H9 (cell line): ENCODE results near the gene CTSA. TPM values are rescaled to one million over a fixed set of nuclear protein-coding genes. Genes with fewer than 3 reads are reported as not detected.

ENCODE experiments used
- DNase-seq: peaks from one replicate; pipeline ENCODE4 v3.0.0-alpha.2; 2017
- H2AFZ ChIP-seq: one replicate; pipeline ENCODE4 v1.6.1; 2013; ENCODE audit warnings: mild to moderate bottlenecking, low read length, control low read depth, moderate library complexity
- H2AK5ac ChIP-seq: 2 replicates; pipeline ENCODE4 v1.6.1; 2013; ENCODE audit warnings: low read length, control low read depth, mixed read lengths; ENCODE audit not compliant: insufficient read length
- H2BK120ac ChIP-seq: one replicate; pipeline ENCODE4 v1.6.1; 2013; ENCODE audit warnings: low read depth, mild to moderate bottlenecking, low read length, control low read depth, inconsistent platforms; ENCODE audit not compliant: poor library complexity, severe bottlenecking
- H2BK12ac ChIP-seq: 2 replicates; pipeline ENCODE4 v1.6.1; 2013; ENCODE audit warnings: low read length, control low read depth, mixed read lengths, low read depth; ENCODE audit not compliant: insufficient read length
- H2BK15ac ChIP-seq: 2 replicates; pipeline ENCODE4 v1.6.1; 2013; ENCODE audit warnings: low read depth, low read length, control low read depth
- H2BK20ac ChIP-seq: one replicate; pipeline ENCODE4 v1.6.1; 2013; ENCODE audit warnings: low read depth, mild to moderate bottlenecking, low read length, control low read depth, inconsistent platforms; ENCODE audit not compliant: poor library complexity, severe bottlenecking
- H2BK5ac ChIP-seq: 2 replicates; pipeline ENCODE4 v1.6.1; 2013; ENCODE audit warnings: low read length, control low read depth, mixed read lengths; ENCODE audit not compliant: insufficient read length
- H3K14ac ChIP-seq: 2 replicates; pipeline ENCODE4 v1.6.1; 2013; ENCODE audit warnings: low read length, control low read depth; ENCODE audit not compliant: insufficient read depth
- H3K18ac ChIP-seq: 2 replicates; pipeline ENCODE4 v1.6.1; 2013; ENCODE audit warnings: low read depth, mild to moderate bottlenecking, mixed read lengths, low read length, control low read depth; ENCODE audit not compliant: insufficient read length
- H3K23ac ChIP-seq: 2 replicates; pipeline ENCODE4 v1.6.1; 2013; ENCODE audit warnings: low read length, control low read depth, mixed read lengths, low read depth; ENCODE audit not compliant: insufficient read length
- H3K23me2 ChIP-seq: 2 replicates; pipeline ENCODE4 v1.6.1; 2013; ENCODE audit warnings: low read depth, mild to moderate bottlenecking, mixed read lengths, low read length, control low read depth; ENCODE audit not compliant: insufficient read length, poor library complexity, severe bottlenecking
- H3K27ac ChIP-seq: 2 replicates; pipeline ENCODE4 v1.5.1; 2013; ENCODE audit warnings: low read length, control low read depth, mixed read lengths, low read depth; ENCODE audit not compliant: insufficient read length
- H3K27me3 ChIP-seq: 2 replicates; pipeline ENCODE4 v1.6.1; 2013; ENCODE audit warnings: low read length, control low read depth, inconsistent platforms; ENCODE audit not compliant: insufficient read depth
- H3K4ac ChIP-seq: 2 replicates; pipeline ENCODE4 v1.6.1; 2013; ENCODE audit warnings: low read depth, mild to moderate bottlenecking, control low read depth, inconsistent platforms, low read length, moderate library complexity
- H3K4me1 ChIP-seq: 2 replicates; pipeline ENCODE4 v1.6.1; 2013; ENCODE audit warnings: low read length, control low read depth, inconsistent platforms; ENCODE audit not compliant: insufficient read depth
- H3K4me2 ChIP-seq: 2 replicates; pipeline ENCODE4 v1.6.1; 2013; ENCODE audit warnings: low read length, control low read depth, mixed read lengths; ENCODE audit not compliant: insufficient read length, insufficient read depth
- H3K56ac ChIP-seq: 2 replicates; pipeline ENCODE4 v1.6.1; 2013; ENCODE audit warnings: low read depth, mild to moderate bottlenecking, mixed read lengths, low read length, control low read depth; ENCODE audit not compliant: insufficient read length
- H3K79me1 ChIP-seq: 2 replicates; pipeline ENCODE4 v1.6.1; 2013; ENCODE audit warnings: low read depth, mild to moderate bottlenecking, moderate library complexity, low read length, control low read depth, inconsistent platforms; ENCODE audit not compliant: insufficient read depth, poor library complexity, severe bottlenecking
- H3K79me2 ChIP-seq: 2 replicates; pipeline ENCODE4 v1.6.1; 2013; ENCODE audit warnings: low read length, control low read depth, inconsistent platforms; ENCODE audit not compliant: insufficient read depth
- H3K9ac ChIP-seq: 2 replicates; pipeline ENCODE4 v1.6.1; 2013; ENCODE audit warnings: low read length, control low read depth, mixed read lengths; ENCODE audit not compliant: insufficient read length; ENCODE audit errors: extremely low read depth
- H3K9me3 ChIP-seq: one replicate; pipeline ENCODE4 v1.6.1; 2013; ENCODE audit warnings: low read depth, low read length, inconsistent platforms; ENCODE audit not compliant: control insufficient read depth
- H3T11ph ChIP-seq: one replicate; pipeline ENCODE4 v1.6.1; 2013; ENCODE audit warnings: mild to moderate bottlenecking, low read length, control low read depth, inconsistent platforms
- H4K20me1 ChIP-seq: one replicate; pipeline ENCODE4 v1.6.1; 2013; ENCODE audit not compliant: control insufficient read depth, insufficient read length, insufficient read depth
- H4K5ac ChIP-seq: 2 replicates; pipeline ENCODE4 v1.6.1; 2013; ENCODE audit warnings: low read depth, mild to moderate bottlenecking, mixed read lengths, low read length, control low read depth; ENCODE audit not compliant: insufficient read length
- H4K8ac ChIP-seq: replicated peaks from 2 replicates; pipeline ENCODE4 v1.6.1; 2013; ENCODE audit warnings: low read length, control low read depth, mixed read lengths, low read depth; ENCODE audit not compliant: insufficient read length
- H4K91ac ChIP-seq: 2 replicates; pipeline ENCODE4 v1.6.1; 2013; ENCODE audit warnings: low read depth, mild to moderate bottlenecking, moderate library complexity, mixed read lengths, low read length, control low read depth; ENCODE audit not compliant: insufficient read length
- H3K27ac Mint-ChIP-seq, 3 experiments: 2 replicates in 2 of 3; 3 replicates in 1 of 3; pipeline ENCODE4 v1.8.0; 2020 to 2021; ENCODE audit warnings: mixed read lengths in 3 of 3, mild to moderate bottlenecking in 1 of 3, moderate library complexity in 1 of 3
- H3K27me3 Mint-ChIP-seq: 2 replicates; pipeline ENCODE4 v1.8.0; 2021; ENCODE audit warnings: low read depth, mild to moderate bottlenecking, moderate library complexity, mixed read lengths
- H3K36me3 Mint-ChIP-seq, 3 experiments: 2 replicates in 2 of 3; 3 replicates in 1 of 3; pipeline ENCODE4 v1.8.0; 2020 to 2021; ENCODE audit warnings: low read depth in 3 of 3, mixed read lengths in 3 of 3; ENCODE audit not compliant: insufficient read depth in 1 of 3
- H3K4me1 Mint-ChIP-seq, 2 experiments: 2 replicates each; pipeline ENCODE4 v1.8.0; 2020; ENCODE audit warnings: mixed read lengths in 2 of 2
- H3K4me3 Mint-ChIP-seq, 2 experiments: 2 replicates in 1 of 2; 3 replicates in 1 of 2; pipeline ENCODE4 v1.8.0; 2020 to 2021; ENCODE audit warnings: mild to moderate bottlenecking in 2 of 2, mixed read lengths in 2 of 2, moderate library complexity in 1 of 2
- H3K9me3 Mint-ChIP-seq, 2 experiments: 2 replicates in 1 of 2; 3 replicates in 1 of 2; pipeline ENCODE4 v1.8.0; 2020; ENCODE audit warnings: mild to moderate bottlenecking in 2 of 2, mixed read lengths in 2 of 2, moderate library complexity in 1 of 2
- WGBS: extraction: QIAGEN DNeasy Blood & Tissue Kit; methylation state at CpG from one replicate; pipeline ENCODE4 v1.1.7; 2013; ENCODE audit warnings: missing lambda C conversion rate, low lambda C conversion rate, mixed read lengths; ENCODE audit not compliant: insufficient read length; ENCODE audit errors: extremely low coverage; 5-methylcytosine and 5-hydroxymethylcytosine counted together
- total RNA-seq: library from RNA; stranded (reverse); gene quantifications from 2 replicates; pipeline ENCODE4 v1.2.1, GENCODE V29; 2021
- TF ChIP-seq, protein P1 (sequence below): fragments of 200-600 bp; sonication (generic); conservative IDR thresholded peaks from 3 replicates; pipeline ENCODE4 v1.8.0; 2021; ENCODE audit warnings: antibody characterized with exemption, mild to moderate bottlenecking

Gene CTSA
- total RNA-seq, 1 experiment from 2014 or later: 64.4 TPM

DNA sequence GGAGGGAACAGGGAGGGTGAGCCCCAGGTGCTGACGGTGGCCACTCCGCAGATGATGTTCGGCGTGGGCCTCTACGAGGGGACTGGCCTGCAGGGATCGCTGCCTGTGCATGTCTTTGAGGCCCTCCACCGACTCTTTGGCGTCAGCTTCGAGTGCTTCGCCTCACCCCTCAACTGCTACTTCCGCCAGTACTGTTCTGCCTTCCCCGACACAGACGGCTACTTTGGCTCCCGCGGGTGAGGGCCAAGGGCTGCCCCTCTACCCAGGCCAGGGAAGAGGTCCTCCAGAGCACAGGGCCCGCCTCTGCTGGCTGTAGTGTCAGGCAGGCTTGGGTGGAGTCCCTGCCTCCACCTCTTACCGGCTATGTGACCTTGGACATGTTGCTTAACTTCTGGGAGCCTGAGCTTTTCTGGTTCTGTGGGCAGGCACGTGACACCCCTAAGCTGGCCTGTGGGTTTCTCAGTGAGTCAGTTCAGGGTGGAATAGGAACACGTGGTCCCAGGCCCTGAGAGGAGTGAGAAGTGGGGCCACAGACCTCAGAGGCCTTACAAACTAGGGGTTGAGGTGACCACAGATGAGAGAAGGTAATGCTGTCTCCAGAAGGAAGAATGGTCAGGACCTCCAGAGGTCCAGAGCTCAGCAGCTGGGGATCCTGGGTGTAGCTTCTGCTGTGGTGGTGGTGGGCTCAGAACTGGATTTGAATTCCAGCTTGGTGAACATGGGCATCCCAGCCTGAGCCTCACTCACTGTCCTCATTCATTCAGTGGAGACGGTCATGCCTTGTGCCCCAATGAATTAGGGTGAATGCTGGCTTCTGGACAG lies 55.2 kb downstream of the CTSA start:
- Histone ChIP-seq H3K23me2 (no peaks in the 10 kb centered on the region), H2AFZ (no peak overlapping the region), H3K23ac (no peak overlapping the region), H2BK5ac (no peak overlapping the region), H2BK12ac (no peak overlapping the region), H3T11ph (no peak overlapping the region), H4K5ac (no peak overlapping the region), H2AK5ac (no peak overlapping the region), H4K91ac (no peak overlapping the region), H4K8ac (no peak overlapping the region), H2BK20ac (no peak overlapping the region), H3K27me3 (no peaks in the 10 kb centered on the region), H3K14ac (no peak overlapping the region), H3K18ac (no peak overlapping the region), H3K4me2 (no peak overlapping the region), H3K9ac (no peak overlapping the region), H3K4ac (no peak overlapping the region), H2BK120ac (no peak overlapping the region), H3K27ac (no peak overlapping the region), H3K56ac (no peak overlapping the region), H3K9me3 (no peaks in the 10 kb centered on the region), H3K4me1 (no peaks in the 10 kb centered on the region), H4K20me1 (peaks cover 2% of the 10 kb centered on the region), H3K79me2 (no peaks in the 10 kb centered on the region), H3K79me1 (no peaks in the 10 kb centered on the region), H2BK15ac (no peak overlapping the region)
- no peaks in the 10 kb centered on the region for H3K9me3 Mint-ChIP-seq
- no CpG with 5 or more reads among the region's 20 CpGs for WGBS
- no peaks in the 10 kb centered on the region; the same call in 1 of the 2 replicates for H3K27me3 Mint-ChIP-seq
- TF ChIP-seq, protein P1, sequence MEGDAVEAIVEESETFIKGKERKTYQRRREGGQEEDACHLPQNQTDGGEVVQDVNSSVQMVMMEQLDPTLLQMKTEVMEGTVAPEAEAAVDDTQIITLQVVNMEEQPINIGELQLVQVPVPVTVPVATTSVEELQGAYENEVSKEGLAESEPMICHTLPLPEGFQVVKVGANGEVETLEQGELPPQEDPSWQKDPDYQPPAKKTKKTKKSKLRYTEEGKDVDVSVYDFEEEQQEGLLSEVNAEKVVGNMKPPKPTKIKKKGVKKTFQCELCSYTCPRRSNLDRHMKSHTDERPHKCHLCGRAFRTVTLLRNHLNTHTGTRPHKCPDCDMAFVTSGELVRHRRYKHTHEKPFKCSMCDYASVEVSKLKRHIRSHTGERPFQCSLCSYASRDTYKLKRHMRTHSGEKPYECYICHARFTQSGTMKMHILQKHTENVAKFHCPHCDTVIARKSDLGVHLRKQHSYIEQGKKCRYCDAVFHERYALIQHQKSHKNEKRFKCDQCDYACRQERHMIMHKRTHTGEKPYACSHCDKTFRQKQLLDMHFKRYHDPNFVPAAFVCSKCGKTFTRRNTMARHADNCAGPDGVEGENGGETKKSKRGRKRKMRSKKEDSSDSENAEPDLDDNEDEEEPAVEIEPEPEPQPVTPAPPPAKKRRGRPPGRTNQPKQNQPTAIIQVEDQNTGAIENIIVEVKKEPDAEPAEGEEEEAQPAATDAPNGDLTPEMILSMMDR: no peak
- H3K4me3 Mint-ChIP-seq: no peak overlapping the region
- no peak for DNase-seq
- peaks cover 26 to 74% (median 51%) of the 10 kb centered on the region in 3 experiments; a peak in 6 of 7 replicates for H3K36me3 Mint-ChIP-seq
- no peaks in the 10 kb centered on the region for H3K4me1 Mint-ChIP-seq
- H3K27ac Mint-ChIP-seq: no peak overlapping the region; a peak in 1 of 7 replicates
